ENCODE measurements around the gene LRRC59. TPM values are rescaled to one million over a fixed set of nuclear protein-coding genes. Genes with fewer than 3 reads are reported as not detected.
A peak's percentile ranks its signal among the peaks of the same experiment; 100 is the strongest.

The LRRC59 gene
- total RNA-seq, 4 donors from 2014 or later: 57.0 to 89.1 (median 73.2) TPM

- no peaks in the 10 kb centered on the region for H3K4me1 ChIP-seq
Measured at GRCh38 chr17:50356418-50356817, 40.9 kb downstream of the LRRC59 start.

GRCh38 chr17:50355701-50356341 is 41.5 kb downstream of the LRRC59 start:
- Histone ChIP-seq H3K4me3 (no peak overlapping the region), H3K27ac (no peak overlapping the region), H3K27me3 (no peaks in the 10 kb centered on the region), H3K4me1 (no peaks in the 10 kb centered on the region), H3K9me3 (no peaks in the 10 kb centered on the region), H3K36me3 (peaks cover 0 to 72% (median 0%) of the 10 kb centered on the region in 3 donors)
- peak in 1 of 3 donors; percentile 40 for DNase-seq
- TF ChIP-seq POLR2A (IDR thresholded peaks at IDR 0.05) (no peak), CTCF (IDR thresholded peaks at IDR 0.05) (no peak)

More at GRCh38 chr17:50356418-50356817, 40.9 kb downstream of the LRRC59 start:
- no peak overlapping the region for H3K27ac ChIP-seq
- peaks cover 0 to 72% (median 0%) of the 10 kb centered on the region in 3 donors for H3K36me3 ChIP-seq
- H3K9me3 ChIP-seq: no peaks in the 10 kb centered on the region
- peak in 1 of 3 donors; percentile 45 for DNase-seq
- H3K27me3 ChIP-seq: no peaks in the 10 kb centered on the region
- no peak for TF ChIP-seq CTCF (IDR thresholded peaks at IDR 0.05)
- TF ChIP-seq POLR2A (IDR thresholded peaks at IDR 0.05): no peak
- no peak overlapping the region for H3K4me3 ChIP-seq

GRCh38 chr17:50355336-50355700 is 42.0 kb downstream of the LRRC59 start:
- H3K36me3 ChIP-seq: peaks cover 0 to 72% (median 0%) of the 10 kb centered on the region in 3 donors
- H3K27me3 ChIP-seq: no peaks in the 10 kb centered on the region
- DNase-seq: no peak
- TF ChIP-seq CTCF (IDR thresholded peaks at IDR 0.05): no peak
- no peak for TF ChIP-seq POLR2A (IDR thresholded peaks at IDR 0.05)
- H3K4me1 ChIP-seq: no peaks in the 10 kb centered on the region
- no peaks in the 10 kb centered on the region for H3K9me3 ChIP-seq
- H3K27ac ChIP-seq: no peak overlapping the region
- no peak overlapping the region for H3K4me3 ChIP-seq

GRCh38 chr17:50354776-50355175 is 42.5 kb downstream of the LRRC59 start:
- H3K4me1 ChIP-seq: no peaks in the 10 kb centered on the region
- H3K27ac ChIP-seq: no peak overlapping the region
- peaks cover 0 to 69% (median 0%) of the 10 kb centered on the region in 3 donors for H3K36me3 ChIP-seq
- DNase-seq: peak in 1 of 3 donors; percentile 46
- no peaks in the 10 kb centered on the region for H3K9me3 ChIP-seq
- no peak overlapping the region for H3K4me3 ChIP-seq
- TF ChIP-seq POLR2A (IDR thresholded peaks at IDR 0.05) (no peak), CTCF (IDR thresholded peaks at IDR 0.05) (no peak)
- H3K27me3 ChIP-seq: no peaks in the 10 kb centered on the region

GRCh38 chr17:50354198-50354597 is 43.1 kb downstream of the LRRC59 start:
- no peak overlapping the region for H3K27ac ChIP-seq
- H3K4me3 ChIP-seq: no peak overlapping the region
- H3K4me1 ChIP-seq: no peaks in the 10 kb centered on the region

More at GRCh38 chr17:50354198-50354597, 43.1 kb downstream of the LRRC59 start:
- Histone ChIP-seq H3K9me3 (no peaks in the 10 kb centered on the region), H3K27me3 (no peaks in the 10 kb centered on the region), H3K36me3 (peaks cover 0 to 64% (median 0%) of the 10 kb centered on the region in 3 donors)
- no peak for TF ChIP-seq POLR2A (IDR thresholded peaks at IDR 0.05)
- TF ChIP-seq CTCF (IDR thresholded peaks at IDR 0.05): no peak
- DNase-seq: peak in 1 of 3 donors; percentile 36
